Brain microvascular endothelial cell (primary cell): ENCODE measurements around the gene LRRC32.

Experiments
- DNase-seq: peaks from one replicate; pipeline ENCODE4 v3.0.0-alpha.2; 2020
- H3K27ac ChIP-seq: fragments of 250-450 bp; sonication (Bioruptor Pico); 2 replicates; pipeline ENCODE4 v1.5.1; 2020; ENCODE audit warnings: mild to moderate bottlenecking, moderate library complexity
- H3K27me3 ChIP-seq: fragments of 250-450 bp; sonication (Bioruptor Pico); replicated peaks from 2 replicates; pipeline ENCODE4 v1.5.1; 2020; ENCODE audit warnings: mild to moderate bottlenecking
- H3K36me3 ChIP-seq: fragments of 250-450 bp; sonication (Bioruptor Pico); replicated peaks from 2 replicates; pipeline ENCODE4 v1.5.1; 2020; ENCODE audit warnings: mild to moderate bottlenecking
- H3K4me3 ChIP-seq: 2 replicates; pipeline ENCODE4 v1.5.1; 2011; ENCODE audit warnings: low read depth, mild to moderate bottlenecking, control low read depth, low read length, moderate library complexity
- in situ Hi-C: cut with HindIII; loops from 2 replicates; pipeline ENCODE4 v1.10.0; 2017; ENCODE audit warnings: low sequenced_read_pairs, low pct_ligation_motif_present
- TF ChIP-seq, protein P1 (sequence below): IDR thresholded peaks from 2 replicates; pipeline ENCODE4 v1.5.1; 2011; ENCODE audit warnings: low read depth, mild to moderate bottlenecking, moderate library complexity, low read length, control low read depth, inconsistent platforms; ENCODE audit errors: missing control alignments

Gene LRRC32

DNA sequence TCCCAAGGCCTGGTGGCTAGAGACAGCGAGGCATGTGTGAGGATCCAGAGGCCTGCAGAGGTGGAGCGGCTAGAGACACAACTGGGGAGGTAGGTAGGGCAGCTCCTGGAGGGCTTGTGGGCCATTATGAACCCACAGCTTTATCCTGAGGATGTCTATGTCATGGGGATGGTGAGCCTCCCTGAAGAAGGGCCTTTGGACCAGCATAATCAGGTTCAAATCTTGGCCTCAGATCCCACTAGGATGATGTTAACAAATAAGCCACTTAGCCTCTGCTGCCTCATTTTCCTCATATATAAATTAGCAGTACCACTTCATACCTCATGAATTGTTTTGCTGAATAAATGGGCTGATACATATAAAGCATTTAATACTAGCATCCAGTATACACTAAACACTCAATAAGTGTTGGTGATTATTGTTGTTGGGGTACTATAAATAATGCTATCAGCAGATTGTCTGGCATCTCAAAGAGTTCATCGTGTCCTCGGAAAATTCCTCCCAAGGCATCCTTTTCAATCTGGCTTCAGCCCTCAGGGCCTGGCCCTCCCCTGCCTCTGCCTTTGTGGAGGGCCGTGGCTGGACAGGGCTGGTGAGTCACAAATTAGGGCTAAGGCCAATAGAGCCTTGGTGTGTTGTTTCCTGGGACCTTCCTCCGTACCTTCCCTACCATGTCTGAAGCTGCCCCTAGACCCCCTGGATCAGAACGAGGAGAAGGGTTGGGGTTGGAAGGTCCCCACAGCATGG lies 30.9 kb upstream of the LRRC32 start:
- H3K27ac ChIP-seq, result no peak overlapping the region
- in situ Hi-C loops, result no loop called here
- DNase-seq, result peak; percentile 34

DNA sequence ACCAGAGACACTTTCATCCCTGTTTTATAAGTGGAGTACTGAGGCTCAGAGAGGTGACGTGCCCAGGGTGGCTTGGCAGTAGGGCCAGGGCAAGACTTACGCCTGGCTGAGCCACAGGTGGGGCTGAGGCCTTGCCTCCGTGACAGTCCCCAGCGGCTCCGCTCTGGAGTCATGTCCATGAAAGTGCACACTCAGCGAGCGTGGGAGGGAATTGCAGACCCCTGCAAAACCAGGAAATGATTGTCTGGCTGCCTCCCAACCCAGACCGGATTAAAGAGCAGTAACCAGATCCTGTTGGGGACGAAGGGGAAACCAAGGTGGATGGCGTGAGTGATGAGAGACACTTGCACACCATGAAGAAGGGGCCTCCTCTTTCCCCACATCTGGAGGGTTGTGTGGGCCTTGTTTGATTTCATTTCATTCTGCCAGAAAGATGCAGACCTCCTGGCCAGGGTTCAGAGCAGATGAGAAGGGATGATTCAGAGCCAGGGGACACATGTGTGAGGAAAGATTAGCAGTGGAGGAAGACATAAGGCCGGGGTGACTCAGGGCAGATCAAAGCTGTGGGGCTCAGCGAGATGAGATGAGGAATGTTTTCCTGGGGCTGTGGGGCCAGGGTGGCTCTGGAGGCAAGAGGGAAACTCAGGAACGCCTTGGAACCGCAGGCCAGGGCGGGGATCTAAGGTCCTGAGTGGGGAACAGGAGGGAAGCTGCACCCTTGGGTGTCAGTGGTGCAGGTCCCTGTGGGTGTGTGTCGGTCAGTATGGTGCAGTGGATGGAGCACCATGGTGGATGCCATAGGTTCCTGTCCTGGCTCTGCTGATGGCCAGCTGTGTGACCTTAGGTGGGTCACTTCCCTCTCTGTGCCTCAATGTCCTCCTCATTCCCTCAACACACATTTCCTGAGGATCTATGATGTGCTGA lies 29.9 kb upstream of the LRRC32 start:
- Histone ChIP-seq H3K27ac (peak overlapping the region; percentile 29), H3K4me3 (no peak overlapping the region), H3K27me3 (no peaks in the 10 kb centered on the region), H3K36me3 (no peaks in the 10 kb centered on the region)
- in situ Hi-C loops, result no loop called here
- TF ChIP-seq, protein P1, sequence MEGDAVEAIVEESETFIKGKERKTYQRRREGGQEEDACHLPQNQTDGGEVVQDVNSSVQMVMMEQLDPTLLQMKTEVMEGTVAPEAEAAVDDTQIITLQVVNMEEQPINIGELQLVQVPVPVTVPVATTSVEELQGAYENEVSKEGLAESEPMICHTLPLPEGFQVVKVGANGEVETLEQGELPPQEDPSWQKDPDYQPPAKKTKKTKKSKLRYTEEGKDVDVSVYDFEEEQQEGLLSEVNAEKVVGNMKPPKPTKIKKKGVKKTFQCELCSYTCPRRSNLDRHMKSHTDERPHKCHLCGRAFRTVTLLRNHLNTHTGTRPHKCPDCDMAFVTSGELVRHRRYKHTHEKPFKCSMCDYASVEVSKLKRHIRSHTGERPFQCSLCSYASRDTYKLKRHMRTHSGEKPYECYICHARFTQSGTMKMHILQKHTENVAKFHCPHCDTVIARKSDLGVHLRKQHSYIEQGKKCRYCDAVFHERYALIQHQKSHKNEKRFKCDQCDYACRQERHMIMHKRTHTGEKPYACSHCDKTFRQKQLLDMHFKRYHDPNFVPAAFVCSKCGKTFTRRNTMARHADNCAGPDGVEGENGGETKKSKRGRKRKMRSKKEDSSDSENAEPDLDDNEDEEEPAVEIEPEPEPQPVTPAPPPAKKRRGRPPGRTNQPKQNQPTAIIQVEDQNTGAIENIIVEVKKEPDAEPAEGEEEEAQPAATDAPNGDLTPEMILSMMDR, result no peak
- DNase-seq, result peak; percentile 86

More for the DNA sequence above, 30.9 kb upstream of the LRRC32 start:
- Histone ChIP-seq H3K27me3 (no peaks in the 10 kb centered on the region), H3K36me3 (no peaks in the 10 kb centered on the region), H3K4me3 (no peak overlapping the region)
- TF ChIP-seq, protein P1, result no peak

DNA sequence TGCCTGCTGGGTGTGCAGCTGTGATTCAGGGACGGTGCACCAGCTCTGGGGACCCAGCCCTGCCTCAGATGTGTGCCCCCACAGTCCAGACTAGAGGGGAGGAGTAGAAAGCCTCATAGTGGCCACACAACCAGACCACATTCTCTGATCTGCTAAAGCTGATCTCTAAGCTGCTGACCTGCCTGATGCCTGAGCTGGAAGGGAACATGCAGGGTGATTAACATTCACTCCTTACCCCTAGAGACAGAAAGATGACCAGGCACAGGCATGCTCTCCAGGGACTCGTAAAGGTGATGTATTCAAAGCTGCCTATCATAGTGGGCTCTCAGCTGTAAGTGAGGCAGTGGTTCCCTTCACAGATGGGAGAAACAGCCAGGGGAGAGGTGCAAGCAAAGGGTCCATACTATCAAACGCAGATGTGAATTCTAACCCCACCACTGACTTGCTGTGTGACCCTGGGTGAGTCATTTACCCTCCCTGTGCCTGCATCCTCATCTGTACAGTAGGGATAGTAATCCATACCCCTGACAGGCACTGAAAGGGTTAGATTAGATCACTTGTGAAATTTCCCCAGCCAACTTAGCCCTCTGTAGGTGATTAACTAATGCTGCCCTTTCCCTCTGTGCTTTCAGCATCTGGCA lies 29.0 kb upstream of the LRRC32 start:
- H3K27me3 ChIP-seq, result no peaks in the 10 kb centered on the region
- no peak overlapping the region for H3K4me3 ChIP-seq
- in situ Hi-C loops, result no loop called here
- no peak for DNase-seq
- peak overlapping the region; percentile 29 for H3K27ac ChIP-seq
- H3K36me3 ChIP-seq, result no peaks in the 10 kb centered on the region
- TF ChIP-seq, protein P1, result no peak

DNA sequence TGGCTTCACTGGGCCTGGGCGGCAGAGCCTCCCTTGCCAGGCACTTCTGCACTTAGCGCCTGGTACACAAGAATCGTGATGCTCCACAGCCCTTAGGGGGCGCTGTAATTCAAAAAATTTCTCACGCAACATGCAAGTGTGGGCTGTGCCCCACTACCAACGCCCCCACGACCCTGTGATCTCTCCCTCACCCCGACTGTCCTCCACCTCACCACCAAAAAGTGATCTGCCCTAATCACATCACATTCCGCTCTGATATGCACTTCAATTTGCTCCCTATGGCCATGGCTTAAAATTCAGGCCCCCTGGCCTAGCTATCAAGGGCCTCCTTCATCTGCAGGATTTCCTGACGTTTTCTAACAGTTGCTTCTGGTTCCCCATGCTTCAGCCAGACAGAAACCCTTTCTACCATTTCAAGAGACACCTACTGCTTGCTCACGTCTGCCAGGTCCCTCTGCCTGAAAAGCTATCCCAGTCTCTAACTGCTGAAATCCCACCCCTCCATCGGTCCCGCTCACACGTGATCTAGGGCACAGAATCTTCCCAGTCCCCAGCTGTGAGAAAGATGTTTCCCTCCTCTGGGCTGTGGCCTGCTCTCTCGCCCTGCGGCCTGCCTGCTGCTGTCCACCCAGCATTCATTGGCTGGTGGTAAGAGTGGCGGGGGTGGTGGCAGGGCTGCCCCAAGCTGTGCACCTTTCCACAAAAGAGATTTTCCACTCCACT lies 27.9 kb upstream of the LRRC32 start:
- no peak overlapping the region for H3K4me3 ChIP-seq
- DNase-seq, result no peak
- in situ Hi-C loops, result no loop called here
- H3K27ac ChIP-seq, result no peak overlapping the region
- TF ChIP-seq, protein P1, result peak; percentile 56
- no peaks in the 10 kb centered on the region for H3K36me3 ChIP-seq
- H3K27me3 ChIP-seq, result no peaks in the 10 kb centered on the region

GRCh38 chr11:76696756-76697155 lies 26.2 kb upstream of the LRRC32 start:
- no peaks in the 10 kb centered on the region for H3K27me3 ChIP-seq
- in situ Hi-C loops, result no loop called here
- no peak overlapping the region for H3K4me3 ChIP-seq
- TF ChIP-seq, protein P1, result no peak
- H3K27ac ChIP-seq, result no peak overlapping the region
- no peaks in the 10 kb centered on the region for H3K36me3 ChIP-seq
- DNase-seq, result no peak
